Cardiac fibroblast (primary cell): ENCODE results near the gene ZNF771.
A peak's percentile ranks its signal among the peaks of the same experiment; 100 is the strongest.

Source experiments
- DNase-seq, 2 donors: peaks; one replicate each; pipeline versions ENCODE4 v3.0.0 to v3.0.0-alpha.2; 2010; ENCODE audit warnings: low read depth in 2 of 2
- H3K4me3 ChIP-seq, 2 donors: replicated peaks in 1 of 2; 1 replicate in 1 of 2; 2 replicates in 1 of 2; pipeline ENCODE4 v1.5.1; 2011; ENCODE audit warnings: low read depth in 2 of 2, low read length in 2 of 2, mild to moderate bottlenecking in 2 of 2, moderate library complexity in 1 of 2
- TF ChIP-seq, protein P1 (sequence below): IDR thresholded peaks from one replicate; pipeline ENCODE4 v1.5.1; 2011; ENCODE audit warnings: low read depth, mild to moderate bottlenecking, low read length, inconsistent platforms

The ZNF771 gene

GRCh38 chr16:30365200-30365599, 42.2 kb upstream of the ZNF771 start:
- H3K4me3 ChIP-seq = no peak overlapping the region
- DNase-seq = no peak
- TF ChIP-seq, protein P1, sequence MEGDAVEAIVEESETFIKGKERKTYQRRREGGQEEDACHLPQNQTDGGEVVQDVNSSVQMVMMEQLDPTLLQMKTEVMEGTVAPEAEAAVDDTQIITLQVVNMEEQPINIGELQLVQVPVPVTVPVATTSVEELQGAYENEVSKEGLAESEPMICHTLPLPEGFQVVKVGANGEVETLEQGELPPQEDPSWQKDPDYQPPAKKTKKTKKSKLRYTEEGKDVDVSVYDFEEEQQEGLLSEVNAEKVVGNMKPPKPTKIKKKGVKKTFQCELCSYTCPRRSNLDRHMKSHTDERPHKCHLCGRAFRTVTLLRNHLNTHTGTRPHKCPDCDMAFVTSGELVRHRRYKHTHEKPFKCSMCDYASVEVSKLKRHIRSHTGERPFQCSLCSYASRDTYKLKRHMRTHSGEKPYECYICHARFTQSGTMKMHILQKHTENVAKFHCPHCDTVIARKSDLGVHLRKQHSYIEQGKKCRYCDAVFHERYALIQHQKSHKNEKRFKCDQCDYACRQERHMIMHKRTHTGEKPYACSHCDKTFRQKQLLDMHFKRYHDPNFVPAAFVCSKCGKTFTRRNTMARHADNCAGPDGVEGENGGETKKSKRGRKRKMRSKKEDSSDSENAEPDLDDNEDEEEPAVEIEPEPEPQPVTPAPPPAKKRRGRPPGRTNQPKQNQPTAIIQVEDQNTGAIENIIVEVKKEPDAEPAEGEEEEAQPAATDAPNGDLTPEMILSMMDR = no peak

GRCh38 chr16:30366511-30366910, 40.9 kb upstream of the ZNF771 start:
- H3K4me3 ChIP-seq = no peak overlapping the region
- TF ChIP-seq, protein P1 = no peak
- DNase-seq = no peak

GRCh38 chr16:30367349-30368009, 39.9 kb upstream of the ZNF771 start:
- H3K4me3 ChIP-seq = peak overlapping the region; percentile 76 to 87
- TF ChIP-seq, protein P1 = no peak
- DNase-seq = no peak

DNA sequence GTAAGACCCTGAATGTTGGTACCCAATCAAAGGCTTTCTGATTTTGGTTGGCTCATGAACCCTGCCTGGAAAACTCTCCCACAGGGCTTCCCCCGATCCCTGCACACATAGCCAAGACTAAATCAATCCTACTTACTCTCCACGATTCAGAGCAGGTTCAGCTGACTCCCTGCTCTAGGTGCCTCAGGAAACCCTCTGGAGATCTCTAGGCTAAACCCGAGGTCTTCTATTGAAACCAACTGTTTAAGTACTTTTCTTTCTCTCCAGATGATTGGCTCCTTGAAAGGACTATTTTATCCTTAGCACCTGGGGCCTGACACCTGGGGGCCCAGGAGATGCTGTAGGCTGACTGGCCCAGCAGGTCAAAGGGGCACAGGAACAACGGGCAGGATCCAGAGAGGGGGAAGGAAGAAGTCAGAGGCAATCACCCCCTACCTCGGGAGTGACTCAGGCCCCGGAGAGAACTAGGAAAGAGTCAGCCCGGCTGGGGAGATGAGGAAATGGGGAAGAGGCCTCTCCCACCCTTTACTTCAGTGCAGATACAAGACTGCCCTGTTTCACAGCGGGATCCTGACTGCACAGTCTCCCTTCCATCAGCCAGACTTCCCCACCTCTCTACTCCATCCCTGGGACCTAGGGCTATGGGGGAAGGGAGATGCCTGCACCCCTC, 39.1 kb upstream of the ZNF771 start:
- TF ChIP-seq, protein P1 = no peak
- peak; percentile 56 to 68 for DNase-seq
- peak overlapping the region; percentile 76 to 87 for H3K4me3 ChIP-seq

DNA sequence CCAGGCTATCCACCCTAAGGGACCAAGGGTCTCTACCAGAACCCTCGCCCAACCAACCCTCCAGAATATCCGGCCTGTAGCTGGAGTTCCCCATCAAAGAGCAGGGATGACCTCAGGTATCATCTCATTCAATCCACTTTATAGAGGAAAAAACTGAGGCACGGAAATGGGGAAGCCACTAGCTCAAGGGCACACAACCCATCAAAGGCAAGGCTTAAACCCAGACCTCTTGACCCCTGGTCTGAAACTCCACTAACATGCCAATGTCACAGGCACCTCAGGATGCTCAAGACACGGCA, 38.7 kb upstream of the ZNF771 start:
- no peak for DNase-seq
- peak overlapping the region; percentile 76 to 87 for H3K4me3 ChIP-seq
- TF ChIP-seq, protein P1 = no peak

GRCh38 chr16:30369091-30369937, 38.1 kb upstream of the ZNF771 start:
- TF ChIP-seq, protein P1 = no peak
- H3K4me3 ChIP-seq = peak overlapping the region; percentile 76 to 87
- DNase-seq = peak in 1 of 2 donors; percentile 23
